IMR-90 (cell line): Measurements from ENCODE around the gene FRMD1.

Source experiments
- POLR2A ChIP-seq: IDR thresholded peaks from 2 replicates; pipeline ENCODE4 v1.6.1; 2012; ENCODE audit warnings: mild to moderate bottlenecking, low read depth, low read length
- SMC3 ChIP-seq: fragments of 150-350 bp; IDR thresholded peaks from 2 replicates; pipeline ENCODE4 v1.6.1; 2016; ENCODE audit warnings: low read depth, mild to moderate bottlenecking, antibody characterized with exemption, low read length, moderate library complexity
- TF ChIP-seq, protein P1 (sequence below): conservative IDR thresholded peaks from 2 replicates; pipeline ENCODE4 v1.5.1; 2012; ENCODE audit warnings: mild to moderate bottlenecking, low read depth, low read length, improper control_type of control experiment

DNA sequence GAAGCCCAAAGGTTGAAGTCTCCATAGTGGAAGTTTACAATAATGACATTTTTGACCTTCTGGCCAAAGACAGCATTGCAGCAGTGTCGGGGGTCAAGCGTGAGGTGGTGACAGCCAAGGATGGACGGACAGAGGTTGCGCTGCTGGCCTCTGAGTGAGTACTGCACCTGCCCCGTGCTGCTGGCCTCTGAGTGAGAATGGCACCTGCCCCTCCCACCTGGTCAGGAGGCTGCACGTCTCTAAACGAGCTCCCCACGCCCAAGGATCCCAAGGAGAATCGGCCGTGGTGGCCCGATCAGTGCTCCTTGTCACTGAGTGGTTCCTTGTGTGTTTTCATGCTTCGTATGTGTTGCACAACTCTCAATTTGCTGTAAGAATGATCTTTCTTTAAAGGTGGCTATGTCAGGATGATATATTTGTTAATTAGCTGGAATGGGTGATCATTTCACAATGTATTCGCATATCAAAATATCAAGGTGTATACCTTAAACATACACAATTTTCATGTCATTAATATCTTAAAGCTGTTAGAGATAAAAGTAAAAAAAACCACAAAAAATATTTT lies 40.4 kb downstream of the FRMD1 start:
- TF ChIP-seq SMC3 (no peak), POLR2A (no peak)
- TF ChIP-seq, protein P1, sequence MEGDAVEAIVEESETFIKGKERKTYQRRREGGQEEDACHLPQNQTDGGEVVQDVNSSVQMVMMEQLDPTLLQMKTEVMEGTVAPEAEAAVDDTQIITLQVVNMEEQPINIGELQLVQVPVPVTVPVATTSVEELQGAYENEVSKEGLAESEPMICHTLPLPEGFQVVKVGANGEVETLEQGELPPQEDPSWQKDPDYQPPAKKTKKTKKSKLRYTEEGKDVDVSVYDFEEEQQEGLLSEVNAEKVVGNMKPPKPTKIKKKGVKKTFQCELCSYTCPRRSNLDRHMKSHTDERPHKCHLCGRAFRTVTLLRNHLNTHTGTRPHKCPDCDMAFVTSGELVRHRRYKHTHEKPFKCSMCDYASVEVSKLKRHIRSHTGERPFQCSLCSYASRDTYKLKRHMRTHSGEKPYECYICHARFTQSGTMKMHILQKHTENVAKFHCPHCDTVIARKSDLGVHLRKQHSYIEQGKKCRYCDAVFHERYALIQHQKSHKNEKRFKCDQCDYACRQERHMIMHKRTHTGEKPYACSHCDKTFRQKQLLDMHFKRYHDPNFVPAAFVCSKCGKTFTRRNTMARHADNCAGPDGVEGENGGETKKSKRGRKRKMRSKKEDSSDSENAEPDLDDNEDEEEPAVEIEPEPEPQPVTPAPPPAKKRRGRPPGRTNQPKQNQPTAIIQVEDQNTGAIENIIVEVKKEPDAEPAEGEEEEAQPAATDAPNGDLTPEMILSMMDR: no peak
